HG02588 (cell line): ENCODE measurements around the gene CLCN3.
A peak's percentile ranks its signal among the peaks of the same experiment; 100 is the strongest.
"Not testable (repeated sequence)": the region's sequence is repeated elsewhere in the genome, so short reads cannot be mapped to it uniquely, and the experiment has no call there.

Source experiments
- ATAC-seq: cut with Tn5 transposase; IDR thresholded peaks from one replicate; pipeline ENCODE4 v1.9.1; 2021; ENCODE audit warnings: mild to moderate bottlenecking, moderate library complexity; ENCODE audit not compliant: unreplicated experiment

The CLCN3 gene

DNA sequence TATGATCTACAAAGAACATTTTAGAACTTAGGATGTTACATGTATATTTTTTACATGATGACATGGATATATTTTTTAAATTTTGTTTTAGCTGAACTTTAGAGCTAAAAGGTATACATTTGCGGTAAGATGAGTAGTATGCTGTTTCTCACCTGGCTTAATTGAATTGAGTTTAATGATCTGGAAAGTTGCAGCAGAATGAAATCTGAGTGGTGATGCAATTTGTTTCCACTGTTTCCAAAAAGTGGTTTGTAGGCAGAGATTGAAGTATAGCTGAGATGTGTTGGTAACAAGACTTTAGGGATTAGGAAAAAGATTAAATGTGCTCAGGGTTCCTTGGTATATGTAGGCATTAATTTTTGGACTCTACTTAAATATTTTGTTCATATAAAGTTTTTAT, 69.3 kb downstream of the CLCN3 start:
- ATAC-seq, result no peak

GRCh38 chr4:169690787-169691186, 70.4 kb downstream of the CLCN3 start:
- no peak for ATAC-seq

DNA sequence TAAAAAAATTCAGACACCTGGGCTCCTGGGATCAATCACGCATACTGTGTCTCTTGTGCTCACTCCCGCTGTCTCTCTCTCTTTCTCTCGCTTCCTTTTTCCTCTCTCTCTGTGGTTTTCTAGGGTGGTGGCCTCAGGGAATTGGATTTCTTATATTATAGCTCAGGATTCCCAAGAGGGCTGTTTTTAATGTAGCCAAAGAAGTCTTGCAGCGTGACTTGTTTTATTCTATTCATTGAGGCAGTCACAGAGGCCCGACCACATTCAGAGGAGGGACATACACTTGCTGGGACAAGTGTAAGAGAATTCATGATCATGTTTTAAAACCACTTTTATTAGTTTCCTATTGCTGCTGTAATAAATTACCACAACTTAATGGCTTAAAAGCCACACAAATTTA, 78.0 kb downstream of the CLCN3 start:
- ATAC-seq, result no peak

DNA sequence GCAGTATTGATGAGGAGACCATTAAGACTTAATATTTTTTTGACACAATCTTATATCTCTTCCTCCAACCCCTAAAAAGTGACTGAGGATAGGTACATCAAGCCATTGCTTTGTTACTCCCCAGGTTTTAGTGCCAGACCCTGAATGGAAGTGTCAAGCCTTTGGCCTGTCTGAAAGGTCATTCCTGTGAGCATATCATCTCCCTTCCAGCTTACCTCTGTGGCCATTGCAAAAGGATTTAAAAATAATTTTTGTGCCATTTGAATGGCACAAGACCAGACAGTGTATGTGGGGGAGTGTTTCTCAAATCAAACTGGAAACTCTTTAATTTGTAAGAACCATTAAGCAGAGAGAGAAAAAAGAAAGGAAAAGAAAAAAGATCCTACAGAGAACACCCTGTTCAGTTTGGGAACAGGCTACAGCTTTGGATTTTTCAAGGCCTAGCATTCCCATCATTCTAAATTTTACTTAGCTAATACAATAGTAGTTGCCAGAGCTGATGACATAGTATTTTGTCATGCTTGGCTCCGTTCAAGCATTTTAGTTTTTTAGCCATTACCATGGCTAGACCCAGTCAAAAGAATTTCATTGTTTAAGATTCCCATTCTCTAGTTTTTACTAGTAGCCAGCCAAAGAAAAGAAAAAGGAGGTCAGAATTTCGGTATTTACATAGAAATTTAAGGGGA, 87.7 kb downstream of the CLCN3 start:
- no peak for ATAC-seq

DNA sequence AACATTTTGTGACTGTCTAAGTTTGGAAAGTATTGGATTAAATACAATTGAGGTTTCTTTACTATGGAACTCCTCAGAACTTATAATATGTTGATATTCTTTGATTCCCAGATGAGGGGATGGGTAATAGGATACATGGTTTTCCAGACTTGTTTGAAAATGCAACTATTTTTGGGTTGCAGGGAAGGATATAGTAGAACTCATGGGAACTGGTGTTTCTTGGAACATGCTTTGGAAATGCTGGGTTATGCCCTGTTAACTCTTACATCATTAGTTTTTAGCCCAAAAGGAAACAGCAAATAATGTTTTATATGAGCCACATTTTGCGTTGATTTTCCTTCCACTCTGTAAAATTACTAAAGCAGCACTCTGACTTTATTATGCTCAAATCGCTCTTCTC, 95.4 kb downstream of the CLCN3 start:
- ATAC-seq, result no peak

DNA sequence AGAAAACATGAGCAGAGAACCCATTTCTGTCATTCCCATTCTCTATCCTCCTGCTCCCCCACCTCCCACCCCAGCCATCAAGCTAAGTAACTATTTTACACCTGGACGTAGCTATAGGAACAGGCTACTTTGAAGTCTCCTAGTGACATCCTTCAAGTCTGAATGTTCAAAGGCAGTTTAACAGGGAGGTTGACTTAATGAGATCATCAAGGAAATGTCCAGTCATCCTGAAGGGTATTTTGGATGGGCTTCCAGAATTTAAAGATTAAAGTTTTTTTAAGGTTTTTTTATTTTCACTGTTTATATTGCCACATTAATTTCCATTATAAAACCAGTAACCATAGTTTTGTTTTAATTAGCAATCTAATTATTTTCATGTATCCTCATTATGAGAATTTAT, 96.3 kb downstream of the CLCN3 start:
- ATAC-seq, result no peak

DNA sequence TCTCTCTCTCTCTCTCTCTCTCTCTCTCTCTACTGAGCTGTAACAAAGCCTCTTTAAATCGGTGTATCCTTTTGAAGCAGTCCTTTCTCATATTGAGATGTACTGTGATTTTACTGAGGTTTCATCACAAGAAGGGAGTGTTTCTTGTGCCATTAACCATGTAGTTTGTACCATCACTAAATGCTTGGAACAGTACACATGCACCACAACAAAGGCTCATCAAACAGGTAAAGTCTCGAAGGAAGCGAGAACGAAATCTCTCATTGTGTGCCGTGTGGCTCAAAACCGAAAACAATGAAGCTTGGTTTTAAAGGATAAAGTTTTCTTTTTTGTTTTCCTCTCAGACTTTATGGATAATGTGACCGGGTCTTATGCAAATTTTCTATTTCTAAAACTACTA, 100.2 kb downstream of the CLCN3 start:
- ATAC-seq, result no peak

GRCh38 chr4:169723207-169723965, 103.0 kb downstream of the CLCN3 start:
- ATAC-seq, result no peak

DNA sequence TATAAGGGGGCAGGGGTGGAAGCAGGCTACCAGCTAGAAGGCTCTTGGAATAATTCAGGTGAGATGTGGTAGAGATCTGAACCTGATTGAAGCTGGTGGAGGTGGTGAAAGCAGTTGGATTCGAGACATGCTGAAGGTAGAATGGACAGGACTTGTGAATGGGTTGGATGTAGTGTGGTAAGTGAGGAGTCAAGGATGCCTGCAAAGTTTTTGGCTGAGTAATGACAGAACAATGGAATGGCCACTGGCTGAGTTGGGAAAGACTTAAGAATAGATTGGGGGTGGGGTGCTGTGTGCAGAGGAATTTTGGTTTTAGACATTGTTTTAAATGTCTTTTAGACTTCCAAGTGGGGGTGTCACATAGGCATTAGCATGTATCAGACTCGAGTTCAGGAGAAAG, 103.9 kb downstream of the CLCN3 start:
- no peak for ATAC-seq

DNA sequence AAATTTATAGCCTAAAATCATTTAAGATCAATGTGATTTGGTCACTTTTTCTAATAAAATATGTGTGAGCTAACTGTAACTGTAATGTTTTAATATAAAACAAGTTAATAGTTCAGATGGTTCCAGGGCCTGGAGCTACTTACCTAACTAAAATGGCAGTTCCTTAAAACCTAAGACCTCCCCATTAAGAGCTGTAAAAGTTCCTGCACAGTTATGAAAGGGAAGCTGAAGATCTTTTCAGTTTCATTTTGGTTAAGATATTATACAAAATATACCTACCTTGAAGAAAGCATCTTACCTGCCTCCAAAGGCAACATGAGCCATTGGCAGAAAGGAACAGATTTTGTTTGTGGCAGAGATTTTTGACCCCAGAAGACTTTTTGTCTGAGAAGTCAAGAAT, 107.2 kb downstream of the CLCN3 start:
- no peak for ATAC-seq

DNA sequence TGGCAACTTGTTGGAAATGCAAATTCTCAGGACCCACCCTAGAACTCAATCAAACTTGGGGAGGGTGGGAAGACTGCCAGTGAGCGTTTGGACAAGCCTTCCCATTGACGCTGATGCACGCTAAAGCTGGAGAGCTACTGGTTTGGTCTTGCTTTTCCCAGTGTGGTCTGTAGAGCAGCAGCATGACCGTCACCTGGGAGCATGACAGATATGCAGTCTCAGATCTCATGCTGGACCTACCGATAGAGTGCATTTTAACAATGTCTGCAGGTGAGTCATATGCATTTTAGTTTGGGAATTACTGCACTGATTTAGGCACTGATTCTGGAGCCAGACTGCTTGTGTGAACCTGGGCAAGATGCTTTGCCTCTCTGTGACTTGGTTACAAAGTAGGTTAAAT, 110.2 kb downstream of the CLCN3 start:
- no peak for ATAC-seq

GRCh38 chr4:169738604-169739003, 118.2 kb downstream of the CLCN3 start:
- not testable (repeated sequence) for ATAC-seq

DNA sequence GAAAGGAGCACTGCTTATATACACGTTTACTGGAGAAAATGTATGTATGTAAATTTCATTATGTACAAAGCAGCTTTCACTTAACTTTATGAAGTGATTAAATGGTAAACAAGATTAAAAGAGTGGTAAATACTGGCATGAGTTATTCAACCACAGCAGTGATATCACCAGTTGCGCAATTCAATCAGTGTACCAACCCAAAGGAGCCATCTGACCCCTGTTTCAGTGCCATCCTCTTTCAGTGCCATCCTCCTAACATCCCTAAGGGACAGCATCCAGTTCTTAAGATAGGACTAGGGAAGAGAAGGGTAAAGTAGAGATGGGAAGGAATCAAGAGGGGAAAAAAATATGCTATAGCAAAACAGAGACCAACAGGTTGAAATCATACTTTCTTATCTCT, 121.2 kb downstream of the CLCN3 start:
- ATAC-seq, result no peak

GRCh38 chr4:169744601-169745000, 124.2 kb downstream of the CLCN3 start:
- ATAC-seq, result no peak

DNA sequence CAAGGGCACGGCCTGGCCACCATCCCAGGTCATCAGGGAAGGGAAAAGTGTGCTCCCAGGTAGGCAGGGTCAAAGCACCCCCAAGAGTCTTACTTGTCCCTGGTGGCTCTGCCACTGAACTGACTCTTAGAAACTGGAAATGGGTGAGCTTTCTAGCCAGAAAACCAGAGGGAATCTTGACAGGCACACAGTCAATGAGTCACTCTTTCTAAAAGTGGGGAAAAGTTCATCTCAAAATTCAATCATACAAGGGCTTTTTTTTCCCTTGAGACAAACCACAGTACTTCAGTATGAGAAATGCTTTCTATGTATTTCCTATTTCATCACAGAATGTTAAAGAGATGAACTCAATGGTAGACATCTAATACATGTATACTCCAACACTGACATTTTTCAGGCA, 124.9 kb downstream of the CLCN3 start:
- ATAC-seq, result no peak

- peak; percentile 27 for ATAC-seq
These were observed 136.7 kb downstream of the CLCN3 start for GRCh38 chr4:169756971-169757574.

GRCh38 chr4:169757575-169758184, 137.3 kb downstream of the CLCN3 start, which contains the start of gene HPF1:
HPF1 (minus strand) TSS chr4:169757944; CDS start chr4:169757877, 67 bp downstream.
- ATAC-seq, result peak; percentile 96

DNA sequence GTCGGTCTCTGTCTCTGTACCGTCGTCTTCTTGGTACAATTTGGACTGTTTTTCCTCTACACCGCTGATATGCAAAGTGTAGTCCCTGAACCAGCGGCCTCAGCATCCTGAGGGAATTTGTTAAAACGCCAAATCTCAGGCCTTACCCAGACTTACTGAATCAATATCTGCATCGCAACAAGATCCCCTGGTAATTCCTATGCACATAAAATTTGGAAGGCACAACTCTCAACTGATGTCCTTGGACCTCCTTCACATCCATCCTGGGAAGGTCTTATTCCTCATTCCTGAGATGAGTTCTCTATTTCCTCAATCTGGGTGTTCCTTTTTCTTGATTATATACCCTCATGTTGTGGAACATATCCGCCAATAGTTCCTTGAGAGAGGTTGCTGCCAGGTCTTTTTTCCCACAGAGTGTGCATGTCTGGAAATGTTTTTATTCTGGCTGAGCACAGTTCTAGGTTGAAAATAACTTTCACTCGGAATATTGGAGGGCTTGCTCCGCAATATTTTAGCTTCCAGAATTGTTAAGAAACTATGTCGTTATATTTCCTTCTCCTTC, 138.1 kb downstream of the CLCN3 start:
- no peak for ATAC-seq

- no peak for ATAC-seq
These were observed 141.5 kb downstream of the CLCN3 start for GRCh38 chr4:169761846-169762245.

DNA sequence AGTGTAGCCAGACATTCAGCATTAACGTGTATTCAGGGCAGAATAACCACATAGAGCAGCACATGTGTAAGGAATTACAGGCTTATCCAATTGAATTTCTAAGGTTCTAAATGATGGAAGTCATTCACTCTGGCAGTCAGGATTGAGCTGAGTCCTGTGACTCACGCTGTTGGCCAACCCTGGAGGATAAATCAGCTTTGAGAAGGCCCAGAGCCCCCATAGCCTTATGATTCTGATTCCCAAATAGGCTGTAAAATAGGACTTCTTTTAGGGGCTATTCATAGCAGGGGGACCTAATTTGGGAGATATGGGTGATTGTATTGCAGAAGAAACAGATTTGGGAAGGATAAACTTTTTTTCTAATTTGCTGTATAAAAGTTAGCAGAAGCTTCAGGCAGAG, 145.5 kb downstream of the CLCN3 start:
- no peak for ATAC-seq

GRCh38 chr4:169766741-169767140, 146.4 kb downstream of the CLCN3 start:
- no peak for ATAC-seq
